ENCODE results near the gene EMC8. TPM values are rescaled to one million over a fixed set of nuclear protein-coding genes. Genes with fewer than 3 reads are reported as not detected.

EMC8 gene
- total and polyA plus RNA-seq, 2 of the 8 experiments (the other 6 are each of a cell fraction or from before 2014, with no cell fraction given) = 52.2 to 69.7 TPM

DNA sequence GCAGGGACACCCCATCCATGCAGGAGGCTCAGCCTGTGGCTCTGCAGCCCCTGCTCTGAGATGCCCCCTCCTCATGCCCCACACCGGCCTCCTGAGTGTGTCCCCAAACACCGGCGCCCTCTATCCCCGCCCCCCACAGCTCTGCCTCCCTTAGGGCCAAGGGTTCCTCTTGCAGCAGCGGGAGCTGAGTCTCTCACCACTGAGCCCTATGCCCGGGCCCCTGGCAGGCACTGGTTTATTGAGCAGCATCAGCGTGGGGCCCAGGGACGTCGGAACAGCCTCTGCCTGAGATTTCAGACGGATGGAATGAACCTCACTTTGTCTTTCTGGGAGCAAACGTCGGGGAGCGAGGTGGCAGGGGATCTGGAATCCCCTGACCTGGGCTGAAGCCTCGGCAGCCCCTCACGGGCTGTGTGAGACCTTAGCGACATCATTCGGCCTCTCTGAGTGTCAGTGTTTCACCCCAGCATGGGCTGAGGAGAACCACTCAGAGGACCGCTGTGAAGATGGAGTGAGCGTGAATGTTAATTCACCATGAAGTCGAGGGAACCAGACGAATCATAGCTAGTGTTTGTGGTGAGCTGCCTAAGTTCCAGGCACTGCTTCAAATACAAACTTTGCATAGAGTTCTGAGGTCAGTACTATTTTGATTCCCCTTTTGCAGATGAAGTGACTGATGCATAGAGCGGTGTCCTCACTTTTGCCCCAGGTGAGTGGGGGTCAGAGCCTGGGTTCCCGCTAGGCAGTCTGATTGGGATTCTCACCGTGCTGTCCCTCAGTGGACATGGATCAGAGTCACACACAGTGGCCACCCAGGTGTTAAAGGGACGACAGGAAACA is 43.2 kb downstream of the EMC8 start:
- Histone ChIP-seq H3K14ac (ENCODE audit: insufficient read length) (no peak overlapping the region), H3K9ac (replicated peaks in 1 of 4; ENCODE audit: extremely low read depth in 1 of 4, low read depth in 3 of 4, low read length in 3 of 4) (no peak overlapping the region), H4K20me1 (replicated peaks in 1 of 2; ENCODE audit: control insufficient read depth in 1 of 2, insufficient read depth in 2 of 2, low read length in 2 of 2) (peaks cover 0 to 3% of the 10 kb centered on the region in 2 experiments), H3K4me2 (ENCODE audit: insufficient read depth in 1 of 2, low read depth in 2 of 2, low read length in 2 of 2) (no peak overlapping the region), H3K56ac (replicated peaks; ENCODE audit: insufficient read length, low read depth, low read length) (no peak overlapping the region), H2BK15ac (ENCODE audit: low read length) (0 out of 2 replicates have a peak overlapping the region, but pooled peaks have one; percentile 19), H3K36me3 (ENCODE audit: control insufficient read depth in 2 of 4, insufficient read depth in 4 of 4, low read length in 3 of 4) (no peaks in the 10 kb centered on the region), H3K4me3 (ENCODE audit: extremely low read depth in 1 of 4, insufficient read depth in 2 of 4, low read depth in 3 of 4, low read length in 4 of 4) (no peak overlapping the region), H2BK12ac (ENCODE audit: low read depth, low read length) (peak overlapping the region; percentile 5; the same call in 1 of the 2 replicates), H3K27ac (ENCODE audit: low read depth, low read length) (no peak overlapping the region), H3K9me3 (ENCODE audit: insufficient read depth in 2 of 2, low read depth in 1 of 2, low read length in 1 of 2) (no peaks in the 10 kb centered on the region), H3K79me1 (ENCODE audit: low read depth, low read length) (no peaks in the 10 kb centered on the region), H3K4me1 (replicated peaks in 1 of 4; ENCODE audit: control insufficient read depth in 3 of 4, insufficient read depth in 4 of 4, low read length in 3 of 4) (peaks cover 0 to 17% (median 16%) of the 10 kb centered on the region in 4 experiments; a peak in 6 of 7 replicates), H3K27me3 (replicated peaks in 1 of 4; ENCODE audit: control insufficient read depth in 3 of 4, extremely low read depth in 1 of 4, insufficient read depth in 3 of 4, low read length in 3 of 4) (peaks cover 2 to 18% (median 13%) of the 10 kb centered on the region in 4 experiments), H4K5ac (ENCODE audit: insufficient read length, low read depth, low read length) (no peak overlapping the region), H3K23me2 (ENCODE audit: low read depth, low read length) (no peaks in the 10 kb centered on the region; the same call in 1 of the 2 replicates), H2BK20ac (ENCODE audit: low read length) (no peak overlapping the region), H3K4ac (replicated peaks; ENCODE audit: insufficient read length, low read depth, low read length) (no peak overlapping the region), H2AFZ (ENCODE audit: low read length) (no peak overlapping the region), H3K23ac (ENCODE audit: insufficient read length) (no peak overlapping the region), H2BK5ac (ENCODE audit: low read depth, low read length) (0 out of 2 replicates have a peak overlapping the region, but pooled peaks have one; percentile 28), H4K8ac (ENCODE audit: extremely low read depth, insufficient read depth, low read length) (peak overlapping the region; percentile 31; the same call in 1 of the 2 replicates), H4K91ac (replicated peaks; ENCODE audit: insufficient read length, low read length) (no peak overlapping the region), H3K79me2 (ENCODE audit: control insufficient read depth in 1 of 2, insufficient read depth in 2 of 2, low read length in 2 of 2) (no peaks in the 10 kb centered on the region), H2BK120ac (replicated peaks; ENCODE audit: low read depth, low read length) (no peak overlapping the region), H3K18ac (ENCODE audit: extremely low read depth, low read length) (no peak overlapping the region), H2AK5ac (ENCODE audit: low read depth, low read length) (no peak overlapping the region)
- FAIRE-seq (no peak), DNase-seq (ENCODE audit: low read depth in 1 of 2, low spot score in 2 of 2) (no peak)
- ChIA-PET CTCF (ENCODE audit: partially characterized antibody) (interaction anchor here (0.6 to 2.0 kb wide), 5 partner anchors 13 to 63 kb away, joined by 4 to 6 read pairs (median 4); no protein-coding TSS in a partner anchor), POLR2A (ENCODE audit: partially characterized antibody) (no interaction called here)
- WGBS, 2 experiments (ENCODE audit: extremely low coverage in 1 of 2, insufficient coverage in 1 of 2, insufficient read length in 1 of 2, insufficient replicate concordance in 2 of 2, low coverage in 1 of 2, low lambda C conversion rate in 2 of 2, missing lambda C conversion rate in 1 of 2) = 78% methylated on average over 25 of the region's 25 CpGs; no CpG with 5 or more reads in 1 of the 2 experiments
- TF ChIP-seq SRF (IDR thresholded peaks at IDR 0.05; ENCODE audit: low read depth, low read length) (no peak), E2F6 (IDR thresholded peaks at IDR 0.05) (no peak), USF2 (IDR thresholded peaks at IDR 0.05; ENCODE audit: low read length) (no peak), CHD1 (IDR thresholded peaks at IDR 0.05; ENCODE audit: low read depth, low read length) (no peak), GABPA (IDR thresholded peaks at IDR 0.05; ENCODE audit: borderline replicate concordance, insufficient read depth, low read length) (no peak), CBX5 (IDR thresholded peaks at IDR 0.05; ENCODE audit: low read depth, low read length) (no peak), CREB1 (IDR thresholded peaks at IDR 0.05) (no peak), CBX8 (IDR thresholded peaks at IDR 0.05; ENCODE audit: borderline replicate concordance, low read depth, low read length) (no peak)
- TF ChIP-seq, protein P1, sequence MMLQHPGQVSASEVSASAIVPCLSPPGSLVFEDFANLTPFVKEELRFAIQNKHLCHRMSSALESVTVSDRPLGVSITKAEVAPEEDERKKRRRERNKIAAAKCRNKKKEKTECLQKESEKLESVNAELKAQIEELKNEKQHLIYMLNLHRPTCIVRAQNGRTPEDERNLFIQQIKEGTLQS (IDR thresholded peaks at IDR 0.05; ENCODE audit: insufficient read depth, low read depth, low read length) = no peak

All from H1 (cell line).